ENCODE data around the gene KCNIP4. TPM values are rescaled to one million over a fixed set of nuclear protein-coding genes. Genes with fewer than 3 reads are reported as not detected.

The KCNIP4 gene
- total RNA-seq, 4 donors from 2014 or later = not detected

DNA sequence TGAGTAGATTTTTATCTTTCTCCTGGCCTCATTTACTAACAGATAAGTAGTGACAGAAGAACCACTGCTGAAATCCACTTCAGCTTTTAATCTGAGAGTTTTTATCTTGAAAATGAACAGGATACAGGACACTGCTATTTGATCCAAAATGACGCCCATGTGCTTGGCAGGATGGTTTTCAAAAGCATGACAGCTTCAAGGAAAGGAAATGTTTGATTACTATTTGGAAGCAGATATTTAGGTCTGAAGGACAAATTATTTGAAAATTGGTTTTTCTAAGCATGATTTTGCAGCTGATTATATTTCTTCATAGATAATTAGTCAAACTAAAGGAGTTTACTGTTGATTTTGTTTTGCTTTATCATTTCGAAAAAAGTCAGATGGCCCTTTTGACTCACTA lies 1237.2 kb downstream of the KCNIP4 start:
- DNase-seq (ENCODE audit: low spot score in 2 of 2) = no peak
- Histone ChIP-seq H3K4me3 (no peak overlapping the region), H3K4me1 (no peaks in the 10 kb centered on the region), H3K36me3 (peaks cover 0 to 81% (median 3%) of the 10 kb centered on the region in 3 donors), H3K9me3 (peaks cover 0 to 5% (median 0%) of the 10 kb centered on the region in 4 donors), H3K27me3 (no peaks in the 10 kb centered on the region), H3K27ac (no peak overlapping the region)
- TF ChIP-seq, protein P1, sequence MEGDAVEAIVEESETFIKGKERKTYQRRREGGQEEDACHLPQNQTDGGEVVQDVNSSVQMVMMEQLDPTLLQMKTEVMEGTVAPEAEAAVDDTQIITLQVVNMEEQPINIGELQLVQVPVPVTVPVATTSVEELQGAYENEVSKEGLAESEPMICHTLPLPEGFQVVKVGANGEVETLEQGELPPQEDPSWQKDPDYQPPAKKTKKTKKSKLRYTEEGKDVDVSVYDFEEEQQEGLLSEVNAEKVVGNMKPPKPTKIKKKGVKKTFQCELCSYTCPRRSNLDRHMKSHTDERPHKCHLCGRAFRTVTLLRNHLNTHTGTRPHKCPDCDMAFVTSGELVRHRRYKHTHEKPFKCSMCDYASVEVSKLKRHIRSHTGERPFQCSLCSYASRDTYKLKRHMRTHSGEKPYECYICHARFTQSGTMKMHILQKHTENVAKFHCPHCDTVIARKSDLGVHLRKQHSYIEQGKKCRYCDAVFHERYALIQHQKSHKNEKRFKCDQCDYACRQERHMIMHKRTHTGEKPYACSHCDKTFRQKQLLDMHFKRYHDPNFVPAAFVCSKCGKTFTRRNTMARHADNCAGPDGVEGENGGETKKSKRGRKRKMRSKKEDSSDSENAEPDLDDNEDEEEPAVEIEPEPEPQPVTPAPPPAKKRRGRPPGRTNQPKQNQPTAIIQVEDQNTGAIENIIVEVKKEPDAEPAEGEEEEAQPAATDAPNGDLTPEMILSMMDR (IDR thresholded peaks at IDR 0.05) = no peak
- no peak for TF ChIP-seq POLR2A (IDR thresholded peaks at IDR 0.05)
- no peak for TF ChIP-seq EP300 (IDR thresholded peaks at IDR 0.05)
- 90 to 92% methylated on average over 2 of the region's 2 CpGs for WGBS, 2 donors

DNA sequence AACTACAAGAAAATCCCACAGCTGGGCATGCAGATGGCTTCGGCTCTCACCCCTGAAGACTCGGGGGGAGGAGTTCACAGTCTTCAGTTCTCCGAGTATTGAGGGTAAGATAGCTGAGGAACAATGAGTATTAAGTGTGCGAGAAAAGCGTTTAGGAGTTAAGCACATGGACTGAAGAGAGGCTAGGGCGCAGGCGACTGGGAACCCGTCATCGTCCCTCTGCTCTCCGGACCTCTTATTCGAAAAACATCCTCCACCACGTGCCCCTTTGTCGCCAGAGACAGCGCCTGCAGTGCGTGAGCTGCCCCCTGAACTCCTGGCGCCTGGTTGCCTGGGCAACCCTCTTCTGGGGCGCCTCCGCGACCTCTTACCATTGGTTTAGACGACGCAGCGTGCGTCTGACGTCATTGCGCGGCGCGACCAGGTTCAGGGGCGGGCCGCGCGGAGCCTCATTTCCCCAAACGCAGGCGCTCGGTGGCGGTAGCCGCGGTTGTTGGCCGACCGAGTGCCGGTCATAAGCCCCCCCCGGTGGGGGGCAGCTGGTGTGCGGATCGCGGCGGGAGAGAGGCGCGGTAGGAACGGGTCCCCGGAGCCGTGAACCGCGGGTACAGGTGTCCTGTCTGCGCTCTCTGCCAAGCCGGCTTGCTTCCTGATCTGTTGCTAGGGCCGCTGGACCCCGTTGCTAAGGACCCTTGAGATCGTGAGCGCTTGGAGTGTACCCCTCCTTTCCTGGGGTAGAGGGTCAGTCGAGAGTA lies 1248.4 kb downstream of the KCNIP4 start, which contains the start of gene PACRGL:
Gene PACRGL, plus strand, starts transcription at position 452 of the 755 bp plus-strand sequence. CDS start 4,024 bp downstream, outside the sequence.
- 0 to 1% methylated on average over 16 to 29 of the region's 60 CpGs for WGBS, 2 donors
- DNase-seq (ENCODE audit: low spot score in 2 of 2) = peak; percentile 89 to 91
- TF ChIP-seq POLR2A (IDR thresholded peaks at IDR 0.05) (peak; percentile 29 to 60), EP300 (IDR thresholded peaks at IDR 0.05) (peak; percentile 61 to 84)
- TF ChIP-seq, protein P1 (IDR thresholded peaks at IDR 0.05) = peak in 1 of 5 experiments; percentile 20
- Histone ChIP-seq H3K4me1 (peaks cover 0 to 29% (median 12%) of the 10 kb centered on the region in 4 donors), H3K27ac (peak within 1 kb of the TSS; percentile 69 to 92 (median 80)), H3K4me3 (peak within 1 kb of the TSS; percentile 79 to 89 (median 84)), H3K36me3 (peaks cover 0 to 9% (median 2%) of the 10 kb centered on the region in 3 donors), H3K27me3 (no peaks in the 10 kb centered on the region), H3K9me3 (no peaks in the 10 kb centered on the region)

DNA sequence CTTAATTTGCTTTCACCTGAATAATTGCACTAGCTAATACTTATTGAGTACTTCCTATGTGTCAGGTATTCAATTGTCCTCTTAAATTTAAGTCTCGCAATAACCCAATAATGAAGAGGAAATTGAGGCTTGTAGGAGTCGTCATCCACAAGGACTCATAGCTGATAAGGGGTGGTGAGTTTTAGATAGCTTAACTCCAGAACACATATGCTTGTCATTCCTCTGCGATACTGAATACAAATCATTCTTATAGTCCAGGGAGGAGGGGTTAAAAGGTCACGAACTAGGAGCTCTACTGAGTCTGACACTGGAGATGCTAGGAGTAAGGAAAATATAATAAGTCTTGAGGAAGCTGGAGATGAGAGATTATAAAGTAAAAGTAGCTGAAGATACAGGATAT lies 1249.8 kb downstream of the KCNIP4 start:
- Histone ChIP-seq H3K36me3 (no peaks in the 10 kb centered on the region), H3K27me3 (no peaks in the 10 kb centered on the region), H3K9me3 (no peaks in the 10 kb centered on the region), H3K4me1 (peaks cover 0 to 29% (median 12%) of the 10 kb centered on the region in 4 donors), H3K27ac (no peak overlapping the region), H3K4me3 (no peak overlapping the region)
- DNase-seq (ENCODE audit: low spot score in 2 of 2) = no peak
- 39% methylated on average over 4 of the region's 4 CpGs for WGBS, 2 donors
- TF ChIP-seq, protein P1 (IDR thresholded peaks at IDR 0.05) = no peak
- no peak for TF ChIP-seq POLR2A (IDR thresholded peaks at IDR 0.05)
- TF ChIP-seq EP300 (IDR thresholded peaks at IDR 0.05) = no peak

DNA sequence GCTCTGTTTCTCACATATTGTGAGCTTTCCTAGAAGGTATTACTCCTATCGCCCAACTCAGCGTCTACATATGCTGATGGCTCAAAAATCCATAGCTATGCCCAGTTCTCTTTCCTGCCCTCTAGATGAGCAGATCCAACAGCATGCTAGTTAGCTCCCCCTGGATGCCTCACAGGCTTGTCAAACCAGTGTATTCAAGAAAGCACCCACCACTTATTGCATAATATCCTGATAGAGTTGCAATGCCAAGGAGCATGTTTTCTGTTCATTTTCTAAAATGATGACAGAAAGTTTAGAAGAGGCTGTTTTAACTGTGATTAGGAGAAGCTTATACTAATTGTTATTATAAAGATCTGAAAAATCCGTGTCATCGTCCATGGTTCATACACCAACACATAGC lies 1250.2 kb downstream of the KCNIP4 start:
- DNase-seq (ENCODE audit: low spot score in 2 of 2) = no peak
- Histone ChIP-seq H3K4me1 (peaks cover 0 to 29% (median 12%) of the 10 kb centered on the region in 4 donors), H3K4me3 (no peak overlapping the region), H3K36me3 (no peaks in the 10 kb centered on the region), H3K27ac (no peak overlapping the region), H3K9me3 (no peaks in the 10 kb centered on the region), H3K27me3 (no peaks in the 10 kb centered on the region)
- 91 to 93% methylated on average over 4 of the region's 4 CpGs for WGBS, 2 donors
- TF ChIP-seq, protein P1 (IDR thresholded peaks at IDR 0.05) = no peak
- no peak for TF ChIP-seq EP300 (IDR thresholded peaks at IDR 0.05)
- TF ChIP-seq POLR2A (IDR thresholded peaks at IDR 0.05) = no peak

DNA sequence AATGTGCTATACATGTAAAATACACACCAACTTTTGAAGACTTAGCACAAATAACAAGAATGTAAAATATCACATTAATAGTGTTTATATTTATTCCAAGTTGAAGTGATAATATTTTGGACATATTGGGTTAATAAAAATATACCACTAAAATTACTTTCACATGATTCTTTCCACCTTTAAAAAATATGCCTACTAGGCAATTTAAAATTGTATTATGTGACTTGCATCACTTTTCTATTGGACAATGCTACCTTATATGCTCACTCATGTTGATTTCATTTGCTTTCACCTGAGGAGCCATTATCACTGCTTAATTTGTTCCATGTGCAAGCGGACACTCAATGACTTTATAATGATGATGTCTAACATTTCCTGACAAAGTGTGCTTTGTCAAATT lies 1251.8 kb downstream of the KCNIP4 start:
- no peak overlapping the region for H3K4me3 ChIP-seq
- no peak overlapping the region for H3K27ac ChIP-seq
- no peak for DNase-seq (ENCODE audit: low spot score in 2 of 2)
- WGBS, 2 donors = 75 to 80% methylated on average over 1 of the region's 1 CpG
- H3K9me3 ChIP-seq = no peaks in the 10 kb centered on the region
- no peaks in the 10 kb centered on the region for H3K36me3 ChIP-seq
- H3K4me1 ChIP-seq = peaks cover 0 to 25% (median 12%) of the 10 kb centered on the region in 4 donors
- no peak for TF ChIP-seq POLR2A (IDR thresholded peaks at IDR 0.05)
- TF ChIP-seq, protein P1 (IDR thresholded peaks at IDR 0.05) = no peak
- TF ChIP-seq EP300 (IDR thresholded peaks at IDR 0.05) = no peak
- H3K27me3 ChIP-seq = no peaks in the 10 kb centered on the region

Measured in tibial nerve (tissue), 4 donors.